GM10266 (cell line): ENCODE results near the gene TPPP.

ENCODE experiments used
- DNase-seq: peaks from one replicate; pipeline ENCODE4 v3.0.0; 2012; ENCODE audit errors: extremely low spot score
- TF ChIP-seq, protein P1 (sequence below): IDR thresholded peaks from 2 replicates; pipeline ENCODE4 v1.5.1; 2012; ENCODE audit warnings: mild to moderate bottlenecking, low read depth; ENCODE audit not compliant: control insufficient read depth, insufficient read depth; ENCODE audit errors: missing control alignments

Gene TPPP

GRCh38 chr5:640461-641330, 52.5 kb downstream of the TPPP start:
- no peak for DNase-seq
- TF ChIP-seq, protein P1, sequence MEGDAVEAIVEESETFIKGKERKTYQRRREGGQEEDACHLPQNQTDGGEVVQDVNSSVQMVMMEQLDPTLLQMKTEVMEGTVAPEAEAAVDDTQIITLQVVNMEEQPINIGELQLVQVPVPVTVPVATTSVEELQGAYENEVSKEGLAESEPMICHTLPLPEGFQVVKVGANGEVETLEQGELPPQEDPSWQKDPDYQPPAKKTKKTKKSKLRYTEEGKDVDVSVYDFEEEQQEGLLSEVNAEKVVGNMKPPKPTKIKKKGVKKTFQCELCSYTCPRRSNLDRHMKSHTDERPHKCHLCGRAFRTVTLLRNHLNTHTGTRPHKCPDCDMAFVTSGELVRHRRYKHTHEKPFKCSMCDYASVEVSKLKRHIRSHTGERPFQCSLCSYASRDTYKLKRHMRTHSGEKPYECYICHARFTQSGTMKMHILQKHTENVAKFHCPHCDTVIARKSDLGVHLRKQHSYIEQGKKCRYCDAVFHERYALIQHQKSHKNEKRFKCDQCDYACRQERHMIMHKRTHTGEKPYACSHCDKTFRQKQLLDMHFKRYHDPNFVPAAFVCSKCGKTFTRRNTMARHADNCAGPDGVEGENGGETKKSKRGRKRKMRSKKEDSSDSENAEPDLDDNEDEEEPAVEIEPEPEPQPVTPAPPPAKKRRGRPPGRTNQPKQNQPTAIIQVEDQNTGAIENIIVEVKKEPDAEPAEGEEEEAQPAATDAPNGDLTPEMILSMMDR, result no peak

DNA sequence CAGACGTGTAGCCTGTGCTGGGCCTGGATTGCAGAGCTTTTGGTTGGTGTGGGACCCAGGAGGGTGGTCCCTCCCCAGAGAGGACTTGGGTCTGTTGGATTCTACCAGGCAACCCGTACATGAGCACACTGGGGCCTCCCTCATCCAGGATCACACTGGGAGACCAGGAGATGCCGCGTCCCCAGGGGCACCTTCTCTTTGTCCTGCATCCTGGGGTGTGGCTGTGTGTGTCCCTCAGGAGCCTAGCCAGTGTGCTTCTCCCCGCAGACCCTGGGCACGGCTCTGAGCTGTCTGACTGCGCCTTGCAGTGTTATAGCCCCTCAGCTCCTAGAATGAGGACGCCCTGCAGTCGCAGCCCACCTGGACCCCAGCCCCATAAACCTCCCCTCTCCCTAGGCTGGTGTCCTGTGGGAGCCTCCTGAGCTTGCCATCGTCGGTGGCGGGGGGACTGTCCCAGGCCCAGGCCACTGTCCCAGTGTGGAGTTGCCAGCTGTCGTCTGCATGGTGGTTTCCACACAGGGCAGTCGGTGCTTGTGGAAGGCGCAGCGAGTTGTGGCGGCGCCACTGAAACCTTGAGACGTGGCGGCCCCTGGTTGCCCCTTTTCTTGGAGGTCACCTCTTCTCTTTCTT, 53.5 kb downstream of the TPPP start:
- TF ChIP-seq, protein P1, result no peak
- DNase-seq, result no peak

DNA sequence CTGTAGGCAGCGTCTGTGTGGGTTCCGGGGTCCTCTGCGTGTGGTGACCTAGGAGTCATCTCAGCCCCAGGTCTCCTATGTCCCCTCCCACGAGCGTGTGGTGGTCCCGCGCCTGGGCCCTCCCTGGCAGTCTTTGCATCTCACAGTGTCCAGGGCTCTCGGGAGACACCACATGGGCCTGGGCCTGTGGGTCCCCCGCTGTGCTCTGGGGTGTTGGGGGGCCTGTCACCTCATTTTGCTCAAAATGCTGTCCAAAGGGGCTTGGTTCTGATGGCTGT, 54.0 kb downstream of the TPPP start:
- TF ChIP-seq, protein P1, result no peak
- no peak for DNase-seq

- DNase-seq, result no peak
- TF ChIP-seq, protein P1, result no peak
Measured at GRCh38 chr5:638501-639252, 54.5 kb downstream of the TPPP start.

DNA sequence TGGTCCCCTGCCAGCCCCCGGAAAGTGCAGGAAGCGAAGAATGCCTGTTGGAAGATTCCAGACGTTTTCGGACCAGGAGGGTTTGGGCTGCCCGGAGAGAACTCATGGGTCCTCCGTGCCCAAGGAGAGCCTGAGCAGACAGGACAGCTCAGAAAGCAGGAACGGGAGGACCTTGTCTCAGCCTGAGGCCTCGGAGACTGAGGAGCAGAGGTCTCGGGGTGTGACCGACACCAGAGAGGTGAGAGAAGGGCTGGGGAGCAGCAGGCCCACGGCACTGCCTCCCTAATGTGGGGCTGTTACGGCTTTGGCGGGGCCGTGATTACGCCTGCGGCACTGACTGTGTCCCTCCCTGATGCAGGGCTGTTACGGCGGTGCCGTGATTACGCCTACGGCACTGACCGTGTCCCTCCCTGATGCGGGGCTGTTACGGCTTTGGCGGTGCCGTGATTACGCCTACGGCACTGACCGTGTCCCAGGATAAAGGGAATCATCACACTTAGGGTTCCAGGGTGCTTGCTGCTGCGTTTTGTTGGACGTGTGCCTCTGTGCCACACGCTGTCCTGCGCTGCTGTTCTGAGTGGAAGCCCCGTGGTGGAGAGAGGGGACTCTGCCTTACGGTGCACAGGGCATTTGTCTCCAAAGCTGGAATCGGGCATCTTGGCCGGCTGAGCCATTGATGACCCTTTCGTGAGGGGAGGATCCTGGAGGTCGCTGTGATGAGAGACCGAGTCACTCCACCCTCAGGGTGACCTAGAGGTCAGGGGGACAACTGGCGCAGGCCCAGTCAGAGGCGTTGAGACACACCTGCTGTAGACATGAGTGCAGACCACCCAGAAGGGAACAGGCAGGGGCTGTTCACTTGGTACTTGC, 55.3 kb downstream of the TPPP start:
- TF ChIP-seq, protein P1, result no peak
- no peak for DNase-seq

GRCh38 chr5:636951-637350, 56.2 kb downstream of the TPPP start:
- TF ChIP-seq, protein P1, result no peak
- DNase-seq, result no peak
